ENCODE data around the gene ZNF436. TPM values are rescaled to one million over a fixed set of nuclear protein-coding genes. Genes with fewer than 3 reads are reported as not detected.

The ZNF436 gene
- total and polyA plus RNA-seq, 9 of the 15 experiments (the other 6 are each of a cell fraction or from before 2014, with no cell fraction given), result 2.1 to 11.3 (median 6.8) TPM

DNA sequence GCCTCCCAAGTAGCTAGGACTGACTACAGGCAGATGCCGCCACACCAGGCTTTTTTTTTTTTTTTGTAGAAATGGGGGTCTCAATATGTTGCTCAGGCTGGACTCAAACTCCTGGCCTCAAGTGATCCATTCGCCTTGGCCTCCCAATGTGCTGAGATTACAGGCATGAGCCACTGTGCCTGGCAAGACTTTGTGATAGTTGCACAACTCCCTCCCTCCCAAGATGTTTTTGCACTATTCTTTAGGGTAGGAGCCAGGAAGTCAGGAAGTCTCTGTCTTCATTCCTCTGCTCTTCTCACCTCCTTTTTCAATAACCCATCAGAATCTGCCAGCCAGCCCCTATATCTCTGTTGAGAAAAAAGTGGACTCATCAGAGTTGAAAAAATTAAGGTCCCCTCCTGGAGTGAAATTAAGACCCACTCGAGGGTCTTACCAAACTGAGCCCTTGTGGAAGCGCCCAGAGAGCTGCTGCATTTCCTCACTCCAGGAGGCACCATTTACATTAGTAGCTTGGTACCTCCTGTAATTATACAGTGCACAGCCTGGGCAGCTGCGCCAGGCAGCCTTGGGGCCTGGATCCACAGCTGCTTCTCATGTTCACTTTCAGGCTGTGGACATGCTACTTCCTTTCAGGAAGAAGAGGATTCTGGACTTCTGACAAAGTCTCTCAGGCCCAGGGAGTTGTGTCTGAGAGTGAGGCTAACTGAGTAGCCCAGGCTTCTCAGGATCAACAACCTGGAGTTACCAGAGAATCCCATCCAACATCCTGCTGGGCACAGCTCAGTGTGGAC lies 30.9 kb upstream of the ZNF436 start:
- Histone ChIP-seq H3K4me3 (no peak overlapping the region), H4K20me1 (replicated peaks; ENCODE audit: control insufficient read depth, insufficient read depth, low read length) (no peaks in the 10 kb centered on the region), H3K79me2 (ENCODE audit: control insufficient read depth, insufficient read depth, low read length) (no peaks in the 10 kb centered on the region), H3K4me2 (ENCODE audit: insufficient read depth, low read length) (no peak overlapping the region), H3K27me3 (ENCODE audit: control insufficient read depth in 2 of 2, insufficient read depth in 2 of 2, low read length in 2 of 2) (peaks cover 0 to 5% of the 10 kb centered on the region in 2 experiments; a peak in 2 of 5 replicates), H3K9me3 (replicated peaks; ENCODE audit: control insufficient read depth, insufficient read depth, low read depth, low read length) (no peaks in the 10 kb centered on the region; the same call in 1 of the 2 replicates), H3K27ac (ENCODE audit: extremely low read depth, low read depth, low read length) (no peak overlapping the region), H3K9ac (ENCODE audit: insufficient read depth in 1 of 2, low read depth in 2 of 2, low read length in 2 of 2) (peak overlapping the region in 1 of 2 experiments; percentile 18; a peak in 1 of 4 replicates), H3K9me1 (ENCODE audit: control insufficient read depth, insufficient read depth, low read length) (no peaks in the 10 kb centered on the region), H3K4me1 (replicated peaks in 1 of 2; ENCODE audit: control insufficient read depth in 2 of 2, insufficient read depth in 2 of 2, low read length in 2 of 2) (peaks cover 5 to 18% of the 10 kb centered on the region in 2 experiments), H2AFZ (ENCODE audit: low read depth, low read length) (no peak overlapping the region), H3K36me3 (ENCODE audit: control insufficient read depth, insufficient read depth, low read length) (no peaks in the 10 kb centered on the region)
- ATAC-seq (no peak), DNase-seq (ENCODE audit: extremely low read depth in 1 of 4, low spot score in 3 of 4) (no peak), FAIRE-seq (no peak)
- peak; percentile 56; the same call in 1 of the 2 replicates for TF ChIP-seq CEBPB (tag; IDR thresholded peaks at IDR 0.05)
- TF ChIP-seq XRCC5 (IDR thresholded peaks at IDR 0.05; ENCODE audit: low read depth, low read length), result no peak
- BruUV-seq (replicated peaks), result no TSS peak
- CTCF ChIA-PET (ENCODE audit: low intra/inter-chr PET ratio), result no interaction called here
- POLR2A ChIA-PET, result interaction anchor here (0.8 to 1.7 kb wide), 2 partner anchors 22 to 327 kb away, joined by 3 read pairs; no protein-coding TSS in a partner anchor
- in situ Hi-C loops (cut with MboI), result loop anchor here (5.0 kb wide), 1 partner anchor 58 kb away; the partner anchor contains the start of gene HNRNPR
- WGBS (ENCODE audit: insufficient coverage, low coverage, missing lambda C conversion rate), result 52% methylated on average over 5 of the region's 5 CpGs
- intact Hi-C loops (cut with micrococcal nuclease), result loop anchor here (5.0 to 10.0 kb wide), 4 partner anchors 73 to 316 kb away; partner anchors contain the start of gene HTR1D

DNA sequence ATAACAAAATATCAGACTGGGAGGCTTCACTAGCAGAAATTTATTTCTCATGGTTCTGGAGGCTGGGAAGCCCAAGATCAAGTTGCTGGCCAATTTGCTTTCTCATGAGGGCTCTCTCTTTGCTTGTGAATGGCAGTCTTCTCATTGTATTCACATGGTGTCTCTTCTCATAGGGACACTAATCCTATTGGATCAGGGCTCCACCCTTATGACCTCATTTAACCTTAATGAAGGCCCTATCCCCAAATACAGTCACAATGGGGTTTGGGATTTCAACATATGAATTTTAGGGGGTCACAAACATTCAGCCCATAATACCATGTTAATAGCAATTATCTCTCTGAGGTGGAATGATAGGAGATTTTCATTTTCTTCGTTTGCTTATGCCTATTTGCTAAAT lies 29.6 kb upstream of the ZNF436 start:
- ATAC-seq, result no peak
- CTCF ChIA-PET (ENCODE audit: low intra/inter-chr PET ratio), result no interaction called here
- BruUV-seq (replicated peaks), result no TSS peak

More for the DNA sequence above, 29.6 kb upstream of the ZNF436 start:
- H3K9me1 ChIP-seq (ENCODE audit: control insufficient read depth, insufficient read depth, low read length), result no peaks in the 10 kb centered on the region
- WGBS (ENCODE audit: insufficient coverage, low coverage, missing lambda C conversion rate), result 39% methylated on average over 1 of the region's 1 CpG
- H3K36me3 ChIP-seq (ENCODE audit: control insufficient read depth, insufficient read depth, low read length), result no peaks in the 10 kb centered on the region
- no peak overlapping the region for H3K4me2 ChIP-seq (ENCODE audit: insufficient read depth, low read length)
- H2AFZ ChIP-seq (ENCODE audit: low read depth, low read length), result no peak overlapping the region
- no peaks in the 10 kb centered on the region; the same call in 1 of the 2 replicates for H3K9me3 ChIP-seq (replicated peaks; ENCODE audit: control insufficient read depth, insufficient read depth, low read depth, low read length)
- no peaks in the 10 kb centered on the region for H3K79me2 ChIP-seq (ENCODE audit: control insufficient read depth, insufficient read depth, low read length)
- H3K27ac ChIP-seq (ENCODE audit: extremely low read depth, low read depth, low read length), result no peak overlapping the region
- H3K4me3 ChIP-seq, result no peak overlapping the region
- FAIRE-seq (no peak), DNase-seq (ENCODE audit: extremely low read depth in 1 of 4, low spot score in 3 of 4) (no peak)
- TF ChIP-seq KLF1 (tag; IDR thresholded peaks at IDR 0.05) (no peak), CEBPG (CRISPR knock-in tag; IDR thresholded peaks at IDR 0.05) (no peak), CEBPG (tag; conservative IDR thresholded peaks at IDR 0.05 in 1 of 2, IDR thresholded peaks at IDR 0.05 in 1 of 2) (no peak)
- TF ChIP-seq, protein P1, sequence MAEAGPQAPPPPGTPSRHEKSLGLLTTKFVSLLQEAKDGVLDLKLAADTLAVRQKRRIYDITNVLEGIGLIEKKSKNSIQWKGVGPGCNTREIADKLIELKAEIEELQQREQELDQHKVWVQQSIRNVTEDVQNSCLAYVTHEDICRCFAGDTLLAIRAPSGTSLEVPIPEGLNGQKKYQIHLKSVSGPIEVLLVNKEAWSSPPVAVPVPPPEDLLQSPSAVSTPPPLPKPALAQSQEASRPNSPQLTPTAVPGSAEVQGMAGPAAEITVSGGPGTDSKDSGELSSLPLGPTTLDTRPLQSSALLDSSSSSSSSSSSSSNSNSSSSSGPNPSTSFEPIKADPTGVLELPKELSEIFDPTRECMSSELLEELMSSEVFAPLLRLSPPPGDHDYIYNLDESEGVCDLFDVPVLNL (CRISPR knock-in tag; IDR thresholded peaks at IDR 0.05; ENCODE audit: low read depth), result no peak
- TF ChIP-seq, protein P2, sequence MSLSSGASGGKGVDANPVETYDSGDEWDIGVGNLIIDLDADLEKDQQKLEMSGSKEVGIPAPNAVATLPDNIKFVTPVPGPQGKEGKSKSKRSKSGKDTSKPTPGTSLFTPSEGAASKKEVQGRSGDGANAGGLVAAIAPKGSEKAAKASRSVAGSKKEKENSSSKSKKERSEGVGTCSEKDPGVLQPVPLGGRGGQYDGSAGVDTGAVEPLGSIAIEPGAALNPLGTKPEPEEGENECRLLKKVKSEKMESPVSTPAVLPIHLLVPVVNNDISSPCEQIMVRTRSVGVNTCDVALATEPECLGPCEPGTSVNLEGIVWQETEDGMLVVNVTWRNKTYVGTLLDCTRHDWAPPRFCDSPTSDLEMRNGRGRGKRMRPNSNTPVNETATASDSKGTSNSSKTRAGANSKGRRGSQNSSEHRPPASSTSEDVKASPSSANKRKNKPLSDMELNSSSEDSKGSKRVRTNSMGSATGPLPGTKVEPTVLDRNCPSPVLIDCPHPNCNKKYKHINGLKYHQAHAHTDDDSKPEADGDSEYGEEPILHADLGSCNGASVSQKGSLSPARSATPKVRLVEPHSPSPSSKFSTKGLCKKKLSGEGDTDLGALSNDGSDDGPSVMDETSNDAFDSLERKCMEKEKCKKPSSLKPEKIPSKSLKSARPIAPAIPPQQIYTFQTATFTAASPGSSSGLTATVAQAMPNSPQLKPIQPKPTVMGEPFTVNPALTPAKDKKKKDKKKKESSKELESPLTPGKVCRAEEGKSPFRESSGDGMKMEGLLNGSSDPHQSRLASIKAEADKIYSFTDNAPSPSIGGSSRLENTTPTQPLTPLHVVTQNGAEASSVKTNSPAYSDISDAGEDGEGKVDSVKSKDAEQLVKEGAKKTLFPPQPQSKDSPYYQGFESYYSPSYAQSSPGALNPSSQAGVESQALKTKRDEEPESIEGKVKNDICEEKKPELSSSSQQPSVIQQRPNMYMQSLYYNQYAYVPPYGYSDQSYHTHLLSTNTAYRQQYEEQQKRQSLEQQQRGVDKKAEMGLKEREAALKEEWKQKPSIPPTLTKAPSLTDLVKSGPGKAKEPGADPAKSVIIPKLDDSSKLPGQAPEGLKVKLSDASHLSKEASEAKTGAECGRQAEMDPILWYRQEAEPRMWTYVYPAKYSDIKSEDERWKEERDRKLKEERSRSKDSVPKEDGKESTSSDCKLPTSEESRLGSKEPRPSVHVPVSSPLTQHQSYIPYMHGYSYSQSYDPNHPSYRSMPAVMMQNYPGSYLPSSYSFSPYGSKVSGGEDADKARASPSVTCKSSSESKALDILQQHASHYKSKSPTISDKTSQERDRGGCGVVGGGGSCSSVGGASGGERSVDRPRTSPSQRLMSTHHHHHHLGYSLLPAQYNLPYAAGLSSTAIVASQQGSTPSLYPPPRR (CRISPR knock-in tag; IDR thresholded peaks at IDR 0.05; ENCODE audit: borderline replicate concordance), result no peak
- peaks cover 0 to 5% of the 10 kb centered on the region in 2 experiments; a peak in 2 of 5 replicates for H3K27me3 ChIP-seq (ENCODE audit: control insufficient read depth in 2 of 2, insufficient read depth in 2 of 2, low read length in 2 of 2)
- in situ Hi-C loops (cut with MboI), result no loop called here
- peaks cover 5 to 22% of the 10 kb centered on the region in 2 experiments for H3K4me1 ChIP-seq (replicated peaks in 1 of 2; ENCODE audit: control insufficient read depth in 2 of 2, insufficient read depth in 2 of 2, low read length in 2 of 2)
- no peak overlapping the region for H3K9ac ChIP-seq (ENCODE audit: insufficient read depth in 1 of 2, low read depth in 2 of 2, low read length in 2 of 2)
- POLR2A ChIA-PET, result no interaction called here
- no peaks in the 10 kb centered on the region for H4K20me1 ChIP-seq (replicated peaks; ENCODE audit: control insufficient read depth, insufficient read depth, low read length)
- intact Hi-C loops (cut with micrococcal nuclease), result no loop called here
